HCT116 (cell line): ENCODE measurements around the gene PCDH9.

Experiments used
- CTCF ChIP-seq, 3 experiments: fragments of 200-600 bp in 1 of 3; sonication (generic) in 1 of 3; IDR thresholded peaks in 2 of 3; conservative IDR thresholded peaks in 1 of 3; 2 replicates each; pipeline ENCODE4 v1.5.1; 2012 to 2017; ENCODE audit warnings: low read depth in 2 of 3, low read length in 2 of 3, antibody characterized with exemption in 1 of 3, borderline replicate concordance in 1 of 3, control low read depth in 1 of 3, mild to moderate bottlenecking in 1 of 3, mixed read lengths in 1 of 3, mixed run types in 1 of 3, moderate library complexity in 1 of 3; ENCODE audit not compliant: insufficient read depth in 1 of 3
- ELF1 ChIP-seq: IDR thresholded peaks from 2 replicates; pipeline ENCODE4 v1.6.1; 2012; ENCODE audit warnings: low read depth, borderline replicate concordance
- REST ChIP-seq: IDR thresholded peaks from 2 replicates; pipeline ENCODE4 v1.6.1; 2012; ENCODE audit warnings: low read depth

GRCh38 chr13:67045357-67045756 lies 184.8 kb downstream of the PCDH9 start:
- TF ChIP-seq ELF1 (no peak), CTCF (IDR thresholded peaks at IDR 0.05 in 2 of 3, conservative IDR thresholded peaks at IDR 0.05 in 1 of 3; ENCODE audit: borderline replicate concordance in 1 of 3, insufficient read depth in 1 of 3, low read depth in 2 of 3, low read length in 2 of 3) (no peak), REST (no peak)
